GM21381 (cell line): ENCODE measurements around the gene SYMPK.

Experiments used
- ATAC-seq: cut with Tn5 transposase; IDR thresholded peaks from one replicate; pipeline ENCODE4 v1.9.1; 2021; ENCODE audit warnings: mild to moderate bottlenecking, moderate library complexity; ENCODE audit not compliant: unreplicated experiment

Gene SYMPK

GRCh38 chr19:45782820-45783785 is 79.8 kb downstream of the SYMPK start:
- no peak for ATAC-seq

DNA sequence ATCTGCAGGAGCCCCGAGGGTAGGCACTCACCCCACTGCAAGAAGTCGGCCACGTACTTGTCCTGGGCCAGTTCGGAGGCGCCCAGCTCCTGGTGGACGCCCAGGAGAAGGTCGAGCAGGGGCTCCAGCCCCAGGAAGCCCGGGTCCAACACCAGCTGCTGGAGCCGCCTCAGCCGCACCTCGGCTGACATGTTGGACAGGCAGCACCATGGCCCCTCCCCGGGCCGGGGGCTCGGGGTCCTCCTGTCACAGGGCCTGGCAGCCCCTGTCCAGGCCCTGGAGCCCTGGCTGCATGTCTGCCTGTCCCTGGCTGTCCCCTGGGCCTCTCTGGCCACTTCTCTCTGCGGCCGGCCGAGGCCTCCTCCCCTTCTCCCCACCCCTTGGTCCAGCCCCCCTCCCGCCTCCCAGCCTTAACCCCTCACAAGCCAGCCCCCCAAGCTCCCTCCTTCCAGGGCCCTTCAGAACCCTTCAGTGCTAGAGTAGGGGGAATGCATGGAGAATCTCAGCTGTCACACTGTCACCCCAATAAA is 80.7 kb downstream of the SYMPK start, which contains the start of gene DMPK:
DMPK (minus strand) TSS at position 329 of the 530 bp plus-strand sequence; CDS start at position 191, 138 bp downstream.
- no peak for ATAC-seq

- no peak for ATAC-seq
Observed at GRCh38 chr19:45781214-45782161, 81.5 kb downstream of the SYMPK start.

GRCh38 chr19:45780448-45781213 is 82.3 kb downstream of the SYMPK start:
- no peak for ATAC-seq

- no peak for ATAC-seq
Observed at GRCh38 chr19:45780146-45780447, 82.8 kb downstream of the SYMPK start.

DNA sequence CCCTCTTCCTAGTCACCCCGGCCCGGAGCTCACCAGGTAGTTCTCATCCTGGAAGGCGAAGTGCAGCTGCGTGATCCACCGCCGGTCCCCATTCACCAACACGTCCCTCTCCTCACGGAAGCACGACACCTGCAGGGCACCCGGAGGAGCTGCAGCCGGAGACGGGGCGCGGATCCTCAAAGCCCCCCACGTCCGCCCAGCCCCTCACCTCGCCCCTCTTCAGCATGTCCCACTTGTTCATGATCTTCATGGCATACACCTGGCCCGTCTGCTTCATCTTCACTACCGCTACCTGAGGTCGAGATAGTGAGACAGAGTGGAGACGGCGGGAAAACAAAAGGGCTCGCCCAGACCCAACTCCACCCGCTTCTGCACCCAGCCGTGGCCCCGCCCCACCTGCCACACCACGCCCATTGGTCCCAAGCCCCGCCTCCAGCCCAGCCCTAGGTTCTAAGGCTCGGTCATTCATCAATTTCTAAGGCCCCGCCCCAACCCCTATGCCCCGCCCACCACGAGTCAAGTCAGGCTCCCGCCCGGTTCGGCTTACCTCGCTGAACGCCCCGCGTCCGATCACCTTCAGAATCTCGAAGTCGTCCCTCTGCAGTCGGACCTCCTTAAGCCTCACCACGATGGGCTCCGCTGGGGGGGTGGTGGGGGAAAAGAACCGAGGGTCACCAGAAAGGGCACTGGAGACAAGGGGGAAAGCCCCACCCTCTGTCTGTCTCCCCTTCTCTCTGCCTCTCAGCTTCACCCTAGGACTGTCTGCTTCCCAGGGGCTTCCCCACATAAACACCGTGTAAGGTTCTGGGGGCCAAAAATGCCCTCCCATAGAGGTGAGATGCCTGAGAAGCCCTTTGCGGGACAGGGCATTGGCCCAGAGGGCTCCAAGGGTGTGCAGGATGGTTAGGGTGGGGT is 83.5 kb downstream of the SYMPK start:
- peak; percentile 78 for ATAC-seq

DNA sequence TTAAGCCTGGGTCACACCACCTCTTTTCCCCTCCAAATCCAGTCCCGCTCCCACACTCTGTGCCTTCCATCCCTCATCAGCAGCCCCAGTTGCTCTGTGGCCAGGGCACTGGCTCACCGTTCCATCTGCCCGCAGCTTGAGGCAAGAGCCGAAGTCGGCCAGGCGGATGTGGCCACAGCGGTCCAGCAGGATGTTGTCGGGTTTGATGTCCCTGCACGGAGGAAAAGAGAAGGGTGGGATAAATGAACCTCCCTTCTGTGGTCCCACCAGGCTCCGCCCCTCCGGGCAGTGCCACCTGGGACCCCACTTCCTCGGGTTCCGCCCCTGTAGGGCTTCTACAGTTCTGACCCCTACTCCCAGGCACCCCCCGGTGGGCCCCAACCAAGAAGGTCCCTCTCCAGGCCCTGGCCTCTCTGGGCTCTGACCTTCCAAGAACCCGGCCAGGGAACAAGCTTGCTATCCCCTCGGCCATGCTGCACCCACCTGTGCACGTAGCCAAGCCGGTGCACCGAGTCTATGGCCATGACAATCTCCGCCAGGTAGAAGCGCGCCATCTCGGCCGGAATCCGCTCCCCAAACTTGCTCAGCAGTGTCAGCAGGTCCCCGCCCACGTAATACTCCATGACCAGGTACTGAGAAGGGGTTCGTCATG is 84.8 kb downstream of the SYMPK start:
- ATAC-seq: no peak

GRCh38 chr19:45777395-45777961 is 85.5 kb downstream of the SYMPK start:
- ATAC-seq: no peak

DNA sequence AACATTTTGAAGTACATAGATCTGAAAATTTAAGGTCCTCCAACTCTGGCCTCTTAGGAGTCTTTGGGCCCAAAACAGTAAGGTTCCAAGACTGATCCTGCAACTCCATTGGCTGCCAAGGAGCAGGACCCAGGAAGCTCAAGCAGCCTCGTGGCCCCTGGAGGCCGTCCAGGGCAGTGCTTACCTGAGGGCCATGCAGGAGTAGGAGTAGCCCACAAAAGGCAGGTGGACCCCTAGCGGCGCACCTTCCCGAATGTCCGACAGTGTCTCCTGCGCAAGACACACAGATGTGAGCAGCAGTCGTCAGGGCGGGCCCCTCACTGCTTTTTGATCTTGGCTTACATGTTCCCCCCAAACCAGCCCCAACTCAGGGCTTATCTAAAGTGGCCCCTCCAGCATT is 88.2 kb downstream of the SYMPK start:
- ATAC-seq: no peak

DNA sequence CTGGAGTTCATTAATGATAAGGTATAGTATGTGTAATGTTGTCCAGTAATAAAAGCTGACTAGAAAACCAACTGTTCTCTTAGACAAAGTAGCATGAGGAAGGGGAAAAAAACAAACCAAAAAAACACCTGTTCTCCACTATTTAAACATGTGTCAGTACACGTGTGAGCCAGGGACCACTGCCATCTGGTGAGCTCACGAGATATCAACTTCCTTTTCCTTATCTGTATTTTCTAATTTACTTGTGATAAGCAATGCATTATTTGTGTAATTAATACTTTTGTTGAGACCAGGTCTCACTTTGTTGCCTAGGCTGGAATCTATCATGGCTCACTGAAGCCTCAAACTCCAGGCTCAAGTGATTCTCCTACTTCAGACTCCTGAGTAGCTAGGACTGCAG is 89.6 kb downstream of the SYMPK start:
- no peak for ATAC-seq

DNA sequence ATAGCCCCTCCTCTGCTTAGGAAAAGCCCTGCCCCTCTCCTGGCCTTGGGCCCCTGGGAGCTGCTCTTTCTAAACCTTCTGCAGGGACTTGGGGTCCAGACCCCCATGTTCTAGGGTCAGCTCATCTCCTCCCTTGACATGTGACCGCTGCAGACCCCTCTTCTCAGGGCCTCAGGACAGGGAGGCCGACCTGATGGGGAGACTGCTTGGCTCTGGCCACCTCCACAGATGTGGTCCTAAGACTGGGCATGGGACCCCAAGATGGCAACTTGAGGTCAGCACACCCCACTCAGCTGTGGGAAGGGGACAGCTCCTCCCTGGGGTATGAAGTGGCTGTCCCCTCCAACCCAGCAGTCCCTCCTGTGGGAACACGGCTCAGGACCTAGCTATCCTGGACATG is 90.0 kb downstream of the SYMPK start:
- ATAC-seq: no peak

- no peak for ATAC-seq
Observed at GRCh38 chr19:45772130-45772840, 90.7 kb downstream of the SYMPK start.

GRCh38 chr19:45771311-45771933 is 91.5 kb downstream of the SYMPK start:
- no peak for ATAC-seq

- peak; percentile 45 for ATAC-seq
Observed at GRCh38 chr19:45770192-45771101, 92.5 kb downstream of the SYMPK start.

DNA sequence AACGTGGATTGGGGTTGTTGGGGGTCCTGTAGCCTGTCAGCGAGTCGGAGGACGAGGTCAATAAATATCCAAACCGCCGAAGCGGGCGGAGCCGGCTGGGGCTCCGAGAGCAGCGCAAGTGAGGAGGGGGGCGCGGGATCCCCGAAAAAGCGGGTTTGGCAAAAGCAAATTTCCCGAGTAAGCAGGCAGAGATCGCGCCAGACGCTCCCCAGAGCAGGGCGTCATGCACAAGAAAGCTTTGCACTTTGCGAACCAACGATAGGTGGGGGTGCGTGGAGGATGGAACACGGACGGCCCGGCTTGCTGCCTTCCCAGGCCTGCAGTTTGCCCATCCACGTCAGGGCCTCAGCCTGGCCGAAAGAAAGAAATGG is 93.1 kb downstream of the SYMPK start:
- no peak for ATAC-seq

GRCh38 chr19:45768984-45769782 is 93.8 kb downstream of the SYMPK start, which contains the start of gene SIX5:
Gene SIX5 (minus strand): TSS chr19:45769252. CDS start chr19:45768844, 408 bp downstream.
- peak; percentile 64 for ATAC-seq
